GM12892 (cell line): ENCODE data around the gene RNASE9.

Source experiments
- POLR2A ChIP-seq: IDR thresholded peaks from 2 replicates; pipeline ENCODE4 v1.6.1; 2011; ENCODE audit warnings: low read depth, low read length, control low read depth
- TAF1 ChIP-seq: IDR thresholded peaks from 2 replicates; pipeline ENCODE4 v1.6.1; 2011; ENCODE audit warnings: low read depth, mild to moderate bottlenecking, control low read depth, low read length, borderline replicate concordance

GRCh38 chr14:20529806-20530205 lies 31.0 kb downstream of the RNASE9 start:
- no peak for TF ChIP-seq POLR2A
- no peak for TF ChIP-seq TAF1
